Caco-2 (cell line): ENCODE results near the gene AP5S1. TPM values are rescaled to one million over a fixed set of nuclear protein-coding genes. Genes with fewer than 3 reads are reported as not detected.

Experiments
- BruUV-seq: library from RNA; stranded (reverse); fragments of 400-500 nt; replicated peaks from 2 replicates; lab custom pipeline; 2021; lab: Mats Ljungman, UMichigan
- CTCF ChIA-PET: fragments of 300-600 bp; sonication (Branson Sonifier 250); formaldehyde crosslinking; loops from one replicate; lab custom pipeline; 2022; ENCODE audit warnings: antibody characterized with exemption; lab: Charles Lee
- POLR2A ChIA-PET: fragments of 300-600 bp; sonication (Branson Sonifier 250); formaldehyde crosslinking; loops from one replicate; lab custom pipeline; 2022; ENCODE audit warnings: antibody characterized with exemption; lab: Charles Lee
- DNase-seq, 2 experiments: peaks; one replicate each; pipeline versions ENCODE4 v3.0.0 to v3.0.0-alpha.2; 2020 to 2022
- H3K27me3 ChIP-seq: replicated peaks from 2 replicates; pipeline ENCODE4 v1.6.0; 2011; ENCODE audit warnings: low read length; ENCODE audit not compliant: control insufficient read depth, insufficient read depth
- H3K36me3 ChIP-seq: 2 replicates; pipeline ENCODE4 v1.5.1; 2011; ENCODE audit warnings: low read length; ENCODE audit not compliant: control insufficient read depth, insufficient read depth
- H3K4me1 ChIP-seq: fragments of 250-450 bp; sonication (Bioruptor Pico); 2 replicates; pipeline ENCODE4 v1.5.1; 2020; ENCODE audit warnings: mild to moderate bottlenecking
- H3K4me3 ChIP-seq: 2 replicates; pipeline ENCODE4 v1.5.1; 2011; ENCODE audit warnings: low read depth, mild to moderate bottlenecking, control low read depth, low read length
- H3K9me3 ChIP-seq: fragments of 250-450 bp; sonication (Bioruptor Pico); 2 replicates; pipeline ENCODE4 v1.5.1; 2020; ENCODE audit warnings: mild to moderate bottlenecking, moderate library complexity
- H3K27ac Mint-ChIP-seq: one replicate; pipeline ENCODE4 v1.8.0; 2022; ENCODE audit warnings: mixed read lengths; ENCODE audit not compliant: unreplicated experiment
- H3K27me3 Mint-ChIP-seq: one replicate; pipeline ENCODE4 v1.8.0; 2022; ENCODE audit warnings: mixed read lengths; ENCODE audit not compliant: insufficient read depth, unreplicated experiment
- H3K36me3 Mint-ChIP-seq: one replicate; pipeline ENCODE4 v1.8.0; 2022; ENCODE audit warnings: mild to moderate bottlenecking, mixed read lengths; ENCODE audit not compliant: insufficient read depth, unreplicated experiment
- H3K4me1 Mint-ChIP-seq: one replicate; pipeline ENCODE4 v1.8.0; 2022; ENCODE audit warnings: low read depth, mixed read lengths; ENCODE audit not compliant: unreplicated experiment
- H3K4me3 Mint-ChIP-seq: one replicate; pipeline ENCODE4 v1.8.0; 2022; ENCODE audit warnings: mild to moderate bottlenecking, moderate library complexity, mixed read lengths; ENCODE audit not compliant: unreplicated experiment
- H3K9me3 Mint-ChIP-seq: one replicate; pipeline ENCODE4 v1.8.0; 2022; ENCODE audit warnings: mixed read lengths; ENCODE audit not compliant: unreplicated experiment
- intact Hi-C: fragments of 100-400 bp; cut with micrococcal nuclease; formaldehyde crosslinking; loops from one replicate; pipeline ENCODE4 v1.10.0; 2022; ENCODE audit not compliant: unreplicated experiment
- total RNA-seq: library from RNA; stranded (reverse); gene quantifications from 2 replicates; pipeline ENCODE4 v1.2.3, GENCODE V29; 2022
- TF ChIP-seq, protein P1 (sequence below), 2 experiments: fragments of 200-600 bp in 1 of 2; IDR thresholded peaks; 1 replicate in 1 of 2; 2 replicates in 1 of 2; pipeline versions ENCODE4 v1.5.1 to v1.8.0; 2011 to 2022; ENCODE audit warnings: antibody characterized with exemption in 1 of 2, control low read depth in 1 of 2, inconsistent platforms in 1 of 2, low read depth in 1 of 2, low read length in 1 of 2, mild to moderate bottlenecking in 1 of 2, moderate library complexity in 1 of 2; ENCODE audit not compliant: insufficient read depth in 1 of 2, severe bottlenecking in 1 of 2, unreplicated experiment in 1 of 2

AP5S1 gene
- total RNA-seq, 1 experiment from 2014 or later = 17.3 TPM

DNA sequence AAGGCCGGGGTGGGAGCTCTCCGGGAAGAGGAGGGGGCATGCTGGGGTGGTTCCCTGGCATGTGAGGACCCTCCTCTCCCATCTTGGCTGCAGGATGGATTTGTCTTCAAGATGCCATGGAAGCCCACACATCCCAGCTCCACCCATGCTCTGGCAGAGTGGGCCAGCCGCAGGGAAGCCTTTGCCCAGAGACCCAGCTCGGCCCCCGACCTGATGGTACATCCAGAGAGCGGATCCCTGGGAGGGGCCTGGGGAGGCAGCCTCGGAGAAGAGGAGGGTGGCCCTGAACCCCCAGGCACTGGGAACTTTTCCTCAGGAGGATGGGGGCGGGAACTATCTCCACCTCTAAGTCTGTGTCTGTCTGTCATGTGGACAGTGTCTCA, 19.5 kb upstream of the AP5S1 start:
- H3K4me1 ChIP-seq = peaks cover 39% of the 10 kb centered on the region
- no peaks in the 10 kb centered on the region for H3K9me3 ChIP-seq

DNA sequence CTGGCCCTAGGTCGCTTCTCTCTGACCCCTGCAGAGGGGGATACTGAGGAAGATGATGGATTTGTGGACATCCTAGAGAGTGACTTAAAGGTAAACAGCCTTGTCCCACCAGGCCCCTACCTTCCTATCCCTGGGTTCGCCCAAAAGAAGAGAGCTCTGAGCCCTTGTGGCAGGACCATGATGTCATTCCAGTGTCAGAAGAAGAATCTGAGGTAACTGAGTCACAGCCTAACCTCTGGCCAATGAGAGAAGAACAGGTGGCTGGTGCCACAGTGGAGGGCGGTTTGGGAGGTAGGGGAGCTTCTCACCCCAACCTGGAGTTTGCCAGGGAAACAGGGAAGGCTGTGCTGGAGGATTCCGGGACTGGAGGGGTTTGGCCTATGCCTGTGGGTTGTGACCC, 19.0 kb upstream of the AP5S1 start:
- DNase-seq = no peak
- Mint-ChIP-seq H3K4me3 (no peak overlapping the region), H3K27ac (no peak overlapping the region), H3K4me1 (peaks cover 25% of the 10 kb centered on the region), H3K27me3 (no peaks in the 10 kb centered on the region), H3K9me3 (no peaks in the 10 kb centered on the region), H3K36me3 (peaks cover 50% of the 10 kb centered on the region)
- Histone ChIP-seq H3K27me3 (no peaks in the 10 kb centered on the region), H3K4me1 (peaks cover 44% of the 10 kb centered on the region), H3K36me3 (peaks cover 10% of the 10 kb centered on the region), H3K4me3 (no peak overlapping the region), H3K9me3 (no peaks in the 10 kb centered on the region)
- CTCF ChIA-PET = no interaction called here
- intact Hi-C loops = no loop called here
- POLR2A ChIA-PET = no interaction called here
- TF ChIP-seq, protein P1, sequence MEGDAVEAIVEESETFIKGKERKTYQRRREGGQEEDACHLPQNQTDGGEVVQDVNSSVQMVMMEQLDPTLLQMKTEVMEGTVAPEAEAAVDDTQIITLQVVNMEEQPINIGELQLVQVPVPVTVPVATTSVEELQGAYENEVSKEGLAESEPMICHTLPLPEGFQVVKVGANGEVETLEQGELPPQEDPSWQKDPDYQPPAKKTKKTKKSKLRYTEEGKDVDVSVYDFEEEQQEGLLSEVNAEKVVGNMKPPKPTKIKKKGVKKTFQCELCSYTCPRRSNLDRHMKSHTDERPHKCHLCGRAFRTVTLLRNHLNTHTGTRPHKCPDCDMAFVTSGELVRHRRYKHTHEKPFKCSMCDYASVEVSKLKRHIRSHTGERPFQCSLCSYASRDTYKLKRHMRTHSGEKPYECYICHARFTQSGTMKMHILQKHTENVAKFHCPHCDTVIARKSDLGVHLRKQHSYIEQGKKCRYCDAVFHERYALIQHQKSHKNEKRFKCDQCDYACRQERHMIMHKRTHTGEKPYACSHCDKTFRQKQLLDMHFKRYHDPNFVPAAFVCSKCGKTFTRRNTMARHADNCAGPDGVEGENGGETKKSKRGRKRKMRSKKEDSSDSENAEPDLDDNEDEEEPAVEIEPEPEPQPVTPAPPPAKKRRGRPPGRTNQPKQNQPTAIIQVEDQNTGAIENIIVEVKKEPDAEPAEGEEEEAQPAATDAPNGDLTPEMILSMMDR (IDR thresholded peaks at IDR 0.05; ENCODE audit: insufficient read depth in 1 of 2, low read depth in 1 of 2, low read length in 1 of 2, severe bottlenecking in 1 of 2, unreplicated experiment in 1 of 2) = no peak
- BruUV-seq = no TSS peak

More for the DNA sequence above, 19.5 kb upstream of the AP5S1 start:
- H3K36me3 Mint-ChIP-seq = peaks cover 45% of the 10 kb centered on the region
- H3K4me3 ChIP-seq = no peak overlapping the region
- peaks cover 25% of the 10 kb centered on the region for H3K4me1 Mint-ChIP-seq
- TF ChIP-seq, protein P1 (IDR thresholded peaks at IDR 0.05; ENCODE audit: insufficient read depth in 1 of 2, low read depth in 1 of 2, low read length in 1 of 2, severe bottlenecking in 1 of 2, unreplicated experiment in 1 of 2) = no peak
- peak overlapping the region; percentile 70 for H3K27ac Mint-ChIP-seq
- no peaks in the 10 kb centered on the region for H3K27me3 Mint-ChIP-seq
- intact Hi-C loops = loop anchor here (1.0 kb wide), 1 partner anchor 17 kb away; no protein-coding TSS in a partner anchor
- no TSS peak for BruUV-seq
- no peaks in the 10 kb centered on the region for H3K27me3 ChIP-seq
- no peak for DNase-seq
- H3K9me3 Mint-ChIP-seq = no peaks in the 10 kb centered on the region
- POLR2A ChIA-PET = no interaction called here
- no peak overlapping the region for H3K4me3 Mint-ChIP-seq
- H3K36me3 ChIP-seq = peaks cover 10% of the 10 kb centered on the region
- CTCF ChIA-PET = interaction anchor here (2.5 kb wide), 1 partner anchor 18 kb away, joined by 9 read pairs; no protein-coding TSS in a partner anchor

DNA sequence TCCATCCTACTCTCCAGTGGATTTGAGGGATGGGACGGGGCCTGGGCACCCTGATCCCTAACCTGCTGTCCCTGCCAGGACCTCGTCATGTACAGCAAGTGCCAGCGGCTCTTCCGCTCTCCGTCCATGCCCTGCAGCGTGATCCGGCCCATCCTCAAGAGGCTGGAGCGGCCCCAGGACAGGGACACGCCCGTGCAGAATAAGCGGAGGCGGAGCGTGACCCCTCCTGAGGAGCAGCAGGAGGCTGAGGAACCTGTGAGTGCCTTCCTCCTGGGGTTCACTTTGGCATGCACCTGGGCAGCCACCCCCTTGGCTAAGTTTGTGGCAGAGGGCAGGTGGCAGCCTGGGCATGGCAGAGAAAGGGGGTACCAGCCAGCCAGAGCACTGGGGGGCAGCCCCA, 18.5 kb upstream of the AP5S1 start:
- Histone ChIP-seq H3K27me3 (no peaks in the 10 kb centered on the region), H3K4me1 (peaks cover 45% of the 10 kb centered on the region), H3K4me3 (no peak overlapping the region), H3K36me3 (peaks cover 10% of the 10 kb centered on the region), H3K9me3 (no peaks in the 10 kb centered on the region)
- CTCF ChIA-PET = no interaction called here
- Mint-ChIP-seq H3K9me3 (no peaks in the 10 kb centered on the region), H3K4me3 (no peak overlapping the region), H3K36me3 (peaks cover 48% of the 10 kb centered on the region), H3K4me1 (peaks cover 26% of the 10 kb centered on the region), H3K27ac (no peak overlapping the region), H3K27me3 (no peaks in the 10 kb centered on the region)
- POLR2A ChIA-PET = no interaction called here
- TF ChIP-seq, protein P1 (IDR thresholded peaks at IDR 0.05; ENCODE audit: insufficient read depth in 1 of 2, low read depth in 1 of 2, low read length in 1 of 2, severe bottlenecking in 1 of 2, unreplicated experiment in 1 of 2) = no peak
- DNase-seq = no peak
- intact Hi-C loops = no loop called here
- no TSS peak for BruUV-seq
